BJ (cell line): ENCODE results near the gene ITGAE. TPM values are rescaled to one million over a fixed set of nuclear protein-coding genes. Genes with fewer than 3 reads are reported as not detected.

ENCODE experiments used
- CTCF ChIA-PET: fragments of 350-600 bp; formaldehyde crosslinking; extraction: SDS; loops from one replicate; lab custom pipeline; 2021; ENCODE audit warnings: antibody characterized with exemption, inconsistent platforms; lab: Yijun Ruan, JAX
- POLR2A ChIA-PET: fragments of 300-600 bp; sonication (Branson Sonifier 250); formaldehyde crosslinking; extraction: SDS; loops from one replicate; lab custom pipeline; 2021; ENCODE audit warnings: antibody characterized with exemption; lab: Charles Lee
- DNase-seq: peaks from one replicate; pipeline ENCODE4 v3.0.0-alpha.2; 2011; ENCODE audit warnings: low read depth
- H3K27me3 ChIP-seq: 2 replicates; pipeline ENCODE4 v1.6.0; 2011; ENCODE audit warnings: low read length; ENCODE audit not compliant: control insufficient read depth, insufficient read depth
- H3K36me3 ChIP-seq: 2 replicates; pipeline ENCODE4 v1.5.1; 2011; ENCODE audit warnings: low read length; ENCODE audit not compliant: control insufficient read depth, insufficient read depth
- H3K4me3 ChIP-seq: 2 replicates; pipeline ENCODE4 v1.5.1; 2011; ENCODE audit warnings: low read depth, mild to moderate bottlenecking, control low read depth, low read length
- polyA plus RNA-seq: library from polyadenylated mRNA; depleted of rRNA; stranded (reverse); fragments of >200 nt; gene quantifications from 2 replicates; pipeline ENCODE4 v1.2.3, GENCODE V29; 2011
- TF ChIP-seq, protein P1 (sequence below): IDR thresholded peaks from 2 replicates; pipeline ENCODE4 v1.5.1; 2011; ENCODE audit warnings: low read depth, mild to moderate bottlenecking, control low read depth, inconsistent platforms, low read length, moderate library complexity; ENCODE audit not compliant: insufficient read depth

ITGAE gene
- polyA plus RNA-seq, 1 experiment = 69.9 TPM

DNA sequence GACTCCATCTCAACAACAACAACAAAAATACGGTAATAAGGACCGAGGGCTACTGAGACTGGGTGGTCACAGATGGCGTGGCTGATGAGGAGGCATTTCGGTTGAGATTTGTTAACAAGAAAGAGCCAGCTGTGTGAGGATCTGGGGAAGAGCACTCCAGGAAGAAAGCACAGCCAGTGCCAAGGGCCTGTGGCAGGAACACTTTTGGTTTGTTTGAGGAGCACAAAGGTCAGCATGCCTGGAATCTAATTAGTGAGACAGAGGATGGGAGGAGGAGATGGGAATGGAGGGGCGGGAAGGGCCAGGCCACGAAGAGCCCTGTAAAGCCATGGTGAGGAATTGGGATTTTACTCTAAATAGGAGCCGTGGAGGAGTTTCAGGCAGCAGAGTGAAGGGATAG is 52.4 kb downstream of the ITGAE start:
- H3K36me3 ChIP-seq = no peaks in the 10 kb centered on the region
- peaks cover 1% of the 10 kb centered on the region; the same call in 1 of the 2 replicates for H3K27me3 ChIP-seq
- DNase-seq = no peak
- ChIA-PET CTCF (interaction anchor here (2.4 kb wide), 1 partner anchor 11 kb away, joined by 20 read pairs; no protein-coding TSS in a partner anchor), POLR2A (no interaction called here)
- H3K4me3 ChIP-seq = no peak overlapping the region
- TF ChIP-seq, protein P1, sequence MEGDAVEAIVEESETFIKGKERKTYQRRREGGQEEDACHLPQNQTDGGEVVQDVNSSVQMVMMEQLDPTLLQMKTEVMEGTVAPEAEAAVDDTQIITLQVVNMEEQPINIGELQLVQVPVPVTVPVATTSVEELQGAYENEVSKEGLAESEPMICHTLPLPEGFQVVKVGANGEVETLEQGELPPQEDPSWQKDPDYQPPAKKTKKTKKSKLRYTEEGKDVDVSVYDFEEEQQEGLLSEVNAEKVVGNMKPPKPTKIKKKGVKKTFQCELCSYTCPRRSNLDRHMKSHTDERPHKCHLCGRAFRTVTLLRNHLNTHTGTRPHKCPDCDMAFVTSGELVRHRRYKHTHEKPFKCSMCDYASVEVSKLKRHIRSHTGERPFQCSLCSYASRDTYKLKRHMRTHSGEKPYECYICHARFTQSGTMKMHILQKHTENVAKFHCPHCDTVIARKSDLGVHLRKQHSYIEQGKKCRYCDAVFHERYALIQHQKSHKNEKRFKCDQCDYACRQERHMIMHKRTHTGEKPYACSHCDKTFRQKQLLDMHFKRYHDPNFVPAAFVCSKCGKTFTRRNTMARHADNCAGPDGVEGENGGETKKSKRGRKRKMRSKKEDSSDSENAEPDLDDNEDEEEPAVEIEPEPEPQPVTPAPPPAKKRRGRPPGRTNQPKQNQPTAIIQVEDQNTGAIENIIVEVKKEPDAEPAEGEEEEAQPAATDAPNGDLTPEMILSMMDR = no peak

DNA sequence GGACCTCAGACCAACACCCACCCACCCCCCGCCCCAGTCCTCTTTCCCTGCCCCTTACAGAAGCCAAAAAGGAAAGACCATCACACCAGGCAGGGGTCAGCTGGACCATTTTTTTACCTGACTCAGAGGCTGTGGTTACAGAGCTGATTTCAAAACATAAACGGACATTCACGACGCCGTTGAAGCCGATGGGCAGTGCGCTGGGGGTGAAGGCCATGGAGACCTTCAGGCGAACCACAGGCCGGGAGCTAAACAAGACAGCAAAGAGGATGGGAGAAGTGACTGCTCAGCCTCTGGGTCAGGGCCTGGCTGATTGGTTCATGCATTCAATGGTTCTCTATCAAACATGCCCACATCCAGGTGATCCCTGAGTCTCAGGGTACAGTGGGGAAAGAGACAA is 53.2 kb downstream of the ITGAE start:
- H3K27me3 ChIP-seq = peaks cover 1% of the 10 kb centered on the region; the same call in 1 of the 2 replicates
- no peak overlapping the region for H3K4me3 ChIP-seq
- no peak for DNase-seq
- TF ChIP-seq, protein P1 = no peak
- POLR2A ChIA-PET = no interaction called here
- CTCF ChIA-PET = interaction anchor here (2.4 kb wide), 1 partner anchor 10 kb away, joined by 20 read pairs; no protein-coding TSS in a partner anchor
- H3K36me3 ChIP-seq = no peaks in the 10 kb centered on the region

DNA sequence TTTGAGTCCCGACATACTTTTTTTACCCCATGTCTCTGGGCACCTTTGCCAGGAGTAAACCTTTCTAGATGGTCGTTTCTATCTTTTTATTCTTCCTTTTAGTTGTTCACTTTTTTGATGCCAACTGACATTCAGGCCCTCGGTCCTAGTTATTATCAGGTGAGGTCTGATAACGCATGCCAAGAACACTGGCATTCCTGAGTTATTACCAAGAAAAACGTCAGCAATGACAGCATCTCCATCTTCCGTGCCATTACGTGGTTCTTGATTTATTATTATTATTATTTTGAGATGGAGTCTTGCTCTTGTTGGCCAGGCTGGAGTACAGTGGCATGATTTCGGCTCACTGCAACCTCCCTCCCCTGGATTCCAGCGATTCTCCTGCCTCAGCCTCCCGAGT is 55.9 kb downstream of the ITGAE start:
- Histone ChIP-seq H3K27me3 (no peaks in the 10 kb centered on the region), H3K4me3 (no peak overlapping the region), H3K36me3 (no peaks in the 10 kb centered on the region)
- POLR2A ChIA-PET = no interaction called here
- CTCF ChIA-PET = no interaction called here
- DNase-seq = no peak
- TF ChIP-seq, protein P1 = no peak

DNA sequence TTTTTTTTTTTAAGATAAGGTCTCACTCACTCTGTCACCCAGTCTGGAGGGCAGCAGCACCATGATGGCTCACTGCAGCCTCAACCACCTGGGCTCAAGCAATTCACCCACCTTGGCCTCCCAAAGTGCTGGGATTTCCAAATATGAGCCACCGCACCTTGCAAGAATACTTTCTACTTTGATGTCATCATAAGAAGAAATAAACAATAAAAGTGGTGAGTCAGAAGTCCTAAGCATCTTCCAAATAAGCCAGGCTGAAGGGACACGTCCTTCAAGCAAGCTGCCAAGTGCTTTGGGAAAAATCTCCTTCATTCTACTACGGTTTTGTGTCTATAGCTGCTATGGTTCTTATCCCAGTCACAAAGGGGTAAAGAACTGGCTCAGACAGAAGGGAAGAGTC is 57.0 kb downstream of the ITGAE start:
- H3K4me3 ChIP-seq = no peak overlapping the region
- no peaks in the 10 kb centered on the region for H3K27me3 ChIP-seq
- ChIA-PET POLR2A (no interaction called here), CTCF (no interaction called here)
- no peak for DNase-seq
- H3K36me3 ChIP-seq = no peaks in the 10 kb centered on the region
- TF ChIP-seq, protein P1 = no peak

DNA sequence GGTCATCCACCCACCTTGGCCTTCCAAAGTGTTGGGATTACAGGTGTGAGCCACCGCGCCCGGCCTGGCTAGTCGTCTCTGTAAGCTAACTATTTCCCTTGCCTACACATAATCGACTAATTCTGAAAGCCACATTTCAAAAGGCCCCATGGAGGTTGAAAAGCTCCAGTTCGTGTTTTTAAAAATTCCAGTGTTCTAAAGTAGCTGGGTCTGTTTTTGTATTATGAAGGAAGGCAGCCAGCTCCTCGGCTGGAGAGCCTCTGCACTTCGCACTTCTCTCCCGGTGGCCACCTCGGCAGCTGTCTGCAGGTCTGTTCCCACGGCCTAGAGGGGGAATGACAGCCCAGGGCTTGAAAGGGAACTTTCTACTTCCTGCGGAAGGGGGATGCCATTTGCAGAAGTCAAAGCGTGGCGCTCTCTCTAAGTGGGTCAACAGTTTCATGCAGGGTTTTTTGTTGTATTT is 60.3 kb downstream of the ITGAE start:
- no peak overlapping the region for H3K4me3 ChIP-seq
- ChIA-PET POLR2A (no interaction called here), CTCF (interaction anchor here (0.9 to 10.2 kb wide), 3 partner anchors 77 to 174 kb away, joined by 3 to 160 read pairs (median 3); no protein-coding TSS in a partner anchor)

More for the DNA sequence above, 60.3 kb downstream of the ITGAE start:
- TF ChIP-seq, protein P1 = no peak
- DNase-seq = no peak
- H3K27me3 ChIP-seq = no peaks in the 10 kb centered on the region
- no peaks in the 10 kb centered on the region for H3K36me3 ChIP-seq
